H9 (cell line): ENCODE results near the gene TMEM135. TPM values are rescaled to one million over a fixed set of nuclear protein-coding genes. Genes with fewer than 3 reads are reported as not detected.

ENCODE experiments used
- DNase-seq: peaks from one replicate; pipeline ENCODE4 v3.0.0-alpha.2; 2017
- H2AFZ ChIP-seq: one replicate; pipeline ENCODE4 v1.6.1; 2013; ENCODE audit warnings: mild to moderate bottlenecking, low read length, control low read depth, moderate library complexity
- H2AK5ac ChIP-seq: 2 replicates; pipeline ENCODE4 v1.6.1; 2013; ENCODE audit warnings: low read length, control low read depth, mixed read lengths; ENCODE audit not compliant: insufficient read length
- H2BK120ac ChIP-seq: one replicate; pipeline ENCODE4 v1.6.1; 2013; ENCODE audit warnings: low read depth, mild to moderate bottlenecking, low read length, control low read depth, inconsistent platforms; ENCODE audit not compliant: poor library complexity, severe bottlenecking
- H2BK12ac ChIP-seq: 2 replicates; pipeline ENCODE4 v1.6.1; 2013; ENCODE audit warnings: low read length, control low read depth, mixed read lengths, low read depth; ENCODE audit not compliant: insufficient read length
- H2BK15ac ChIP-seq: 2 replicates; pipeline ENCODE4 v1.6.1; 2013; ENCODE audit warnings: low read depth, low read length, control low read depth
- H2BK20ac ChIP-seq: one replicate; pipeline ENCODE4 v1.6.1; 2013; ENCODE audit warnings: low read depth, mild to moderate bottlenecking, low read length, control low read depth, inconsistent platforms; ENCODE audit not compliant: poor library complexity, severe bottlenecking
- H2BK5ac ChIP-seq: 2 replicates; pipeline ENCODE4 v1.6.1; 2013; ENCODE audit warnings: low read length, control low read depth, mixed read lengths; ENCODE audit not compliant: insufficient read length
- H3K14ac ChIP-seq: 2 replicates; pipeline ENCODE4 v1.6.1; 2013; ENCODE audit warnings: low read length, control low read depth; ENCODE audit not compliant: insufficient read depth
- H3K18ac ChIP-seq: 2 replicates; pipeline ENCODE4 v1.6.1; 2013; ENCODE audit warnings: low read depth, mild to moderate bottlenecking, mixed read lengths, low read length, control low read depth; ENCODE audit not compliant: insufficient read length
- H3K23ac ChIP-seq: 2 replicates; pipeline ENCODE4 v1.6.1; 2013; ENCODE audit warnings: low read length, control low read depth, mixed read lengths, low read depth; ENCODE audit not compliant: insufficient read length
- H3K23me2 ChIP-seq: 2 replicates; pipeline ENCODE4 v1.6.1; 2013; ENCODE audit warnings: low read depth, mild to moderate bottlenecking, mixed read lengths, low read length, control low read depth; ENCODE audit not compliant: insufficient read length, poor library complexity, severe bottlenecking
- H3K27ac ChIP-seq: 2 replicates; pipeline ENCODE4 v1.5.1; 2013; ENCODE audit warnings: low read length, control low read depth, mixed read lengths, low read depth; ENCODE audit not compliant: insufficient read length
- H3K27me3 ChIP-seq: 2 replicates; pipeline ENCODE4 v1.6.1; 2013; ENCODE audit warnings: low read length, control low read depth, inconsistent platforms; ENCODE audit not compliant: insufficient read depth
- H3K4ac ChIP-seq: 2 replicates; pipeline ENCODE4 v1.6.1; 2013; ENCODE audit warnings: low read depth, mild to moderate bottlenecking, control low read depth, inconsistent platforms, low read length, moderate library complexity
- H3K4me1 ChIP-seq: 2 replicates; pipeline ENCODE4 v1.6.1; 2013; ENCODE audit warnings: low read length, control low read depth, inconsistent platforms; ENCODE audit not compliant: insufficient read depth
- H3K4me2 ChIP-seq: 2 replicates; pipeline ENCODE4 v1.6.1; 2013; ENCODE audit warnings: low read length, control low read depth, mixed read lengths; ENCODE audit not compliant: insufficient read length, insufficient read depth
- H3K56ac ChIP-seq: 2 replicates; pipeline ENCODE4 v1.6.1; 2013; ENCODE audit warnings: low read depth, mild to moderate bottlenecking, mixed read lengths, low read length, control low read depth; ENCODE audit not compliant: insufficient read length
- H3K79me1 ChIP-seq: 2 replicates; pipeline ENCODE4 v1.6.1; 2013; ENCODE audit warnings: low read depth, mild to moderate bottlenecking, moderate library complexity, low read length, control low read depth, inconsistent platforms; ENCODE audit not compliant: insufficient read depth, poor library complexity, severe bottlenecking
- H3K79me2 ChIP-seq: 2 replicates; pipeline ENCODE4 v1.6.1; 2013; ENCODE audit warnings: low read length, control low read depth, inconsistent platforms; ENCODE audit not compliant: insufficient read depth
- H3K9ac ChIP-seq: 2 replicates; pipeline ENCODE4 v1.6.1; 2013; ENCODE audit warnings: low read length, control low read depth, mixed read lengths; ENCODE audit not compliant: insufficient read length; ENCODE audit errors: extremely low read depth
- H3K9me3 ChIP-seq: one replicate; pipeline ENCODE4 v1.6.1; 2013; ENCODE audit warnings: low read depth, low read length, inconsistent platforms; ENCODE audit not compliant: control insufficient read depth
- H3T11ph ChIP-seq: one replicate; pipeline ENCODE4 v1.6.1; 2013; ENCODE audit warnings: mild to moderate bottlenecking, low read length, control low read depth, inconsistent platforms
- H4K20me1 ChIP-seq: one replicate; pipeline ENCODE4 v1.6.1; 2013; ENCODE audit not compliant: control insufficient read depth, insufficient read length, insufficient read depth
- H4K5ac ChIP-seq: 2 replicates; pipeline ENCODE4 v1.6.1; 2013; ENCODE audit warnings: low read depth, mild to moderate bottlenecking, mixed read lengths, low read length, control low read depth; ENCODE audit not compliant: insufficient read length
- H4K8ac ChIP-seq: replicated peaks from 2 replicates; pipeline ENCODE4 v1.6.1; 2013; ENCODE audit warnings: low read length, control low read depth, mixed read lengths, low read depth; ENCODE audit not compliant: insufficient read length
- H4K91ac ChIP-seq: 2 replicates; pipeline ENCODE4 v1.6.1; 2013; ENCODE audit warnings: low read depth, mild to moderate bottlenecking, moderate library complexity, mixed read lengths, low read length, control low read depth; ENCODE audit not compliant: insufficient read length
- H3K27ac Mint-ChIP-seq, 3 experiments: 2 replicates in 2 of 3; 3 replicates in 1 of 3; pipeline ENCODE4 v1.8.0; 2020 to 2021; ENCODE audit warnings: mixed read lengths in 3 of 3, mild to moderate bottlenecking in 1 of 3, moderate library complexity in 1 of 3
- H3K27me3 Mint-ChIP-seq: 2 replicates; pipeline ENCODE4 v1.8.0; 2021; ENCODE audit warnings: low read depth, mild to moderate bottlenecking, moderate library complexity, mixed read lengths
- H3K36me3 Mint-ChIP-seq, 3 experiments: 2 replicates in 2 of 3; 3 replicates in 1 of 3; pipeline ENCODE4 v1.8.0; 2020 to 2021; ENCODE audit warnings: low read depth in 3 of 3, mixed read lengths in 3 of 3; ENCODE audit not compliant: insufficient read depth in 1 of 3
- H3K4me1 Mint-ChIP-seq, 2 experiments: 2 replicates each; pipeline ENCODE4 v1.8.0; 2020; ENCODE audit warnings: mixed read lengths in 2 of 2
- H3K4me3 Mint-ChIP-seq, 2 experiments: 2 replicates in 1 of 2; 3 replicates in 1 of 2; pipeline ENCODE4 v1.8.0; 2020 to 2021; ENCODE audit warnings: mild to moderate bottlenecking in 2 of 2, mixed read lengths in 2 of 2, moderate library complexity in 1 of 2
- H3K9me3 Mint-ChIP-seq, 2 experiments: 2 replicates in 1 of 2; 3 replicates in 1 of 2; pipeline ENCODE4 v1.8.0; 2020; ENCODE audit warnings: mild to moderate bottlenecking in 2 of 2, mixed read lengths in 2 of 2, moderate library complexity in 1 of 2
- WGBS: extraction: QIAGEN DNeasy Blood & Tissue Kit; methylation state at CpG from one replicate; pipeline ENCODE4 v1.1.7; 2013; ENCODE audit warnings: missing lambda C conversion rate, low lambda C conversion rate, mixed read lengths; ENCODE audit not compliant: insufficient read length; ENCODE audit errors: extremely low coverage; 5-methylcytosine and 5-hydroxymethylcytosine counted together
- total RNA-seq: library from RNA; stranded (reverse); gene quantifications from 2 replicates; pipeline ENCODE4 v1.2.1, GENCODE V29; 2021
- TF ChIP-seq, protein P1 (sequence below): fragments of 200-600 bp; sonication (generic); conservative IDR thresholded peaks from 3 replicates; pipeline ENCODE4 v1.8.0; 2021; ENCODE audit warnings: antibody characterized with exemption, mild to moderate bottlenecking

Gene TMEM135
- total RNA-seq, 1 experiment from 2014 or later: 25.2 TPM

- H3K79me2 ChIP-seq: no peaks in the 10 kb centered on the region
- whole genome bisulfite sequencing: no CpG with 5 or more reads among the region's 2 CpGs
- H3K23me2 ChIP-seq: no peaks in the 10 kb centered on the region
- no peak overlapping the region for H3K14ac ChIP-seq
- no peak overlapping the region for H4K5ac ChIP-seq
- H3K9me3 ChIP-seq: no peaks in the 10 kb centered on the region
- no peaks in the 10 kb centered on the region for H3K27me3 ChIP-seq
- no peak overlapping the region for H2BK5ac ChIP-seq
- H3K4me1 Mint-ChIP-seq: peaks cover 8% of the 10 kb centered on the region in 2 experiments; a peak in 3 of 4 replicates
- H2AK5ac ChIP-seq: no peak overlapping the region
- H4K8ac ChIP-seq: no peak overlapping the region
- no peak overlapping the region for H3T11ph ChIP-seq
- H3K4me1 ChIP-seq: no peaks in the 10 kb centered on the region; the same call in 1 of the 2 replicates
- H3K56ac ChIP-seq: no peak overlapping the region
- no peak overlapping the region for H3K27ac Mint-ChIP-seq
- peaks cover 7 to 17% (median 12%) of the 10 kb centered on the region in 3 experiments; a peak in 6 of 7 replicates for H3K36me3 Mint-ChIP-seq
- no peak overlapping the region for H3K27ac ChIP-seq
- H2BK12ac ChIP-seq: no peak overlapping the region
- H3K23ac ChIP-seq: no peak overlapping the region
- H2BK20ac ChIP-seq: no peak overlapping the region
- H3K9me3 Mint-ChIP-seq: peaks cover 11% of the 10 kb centered on the region in 2 experiments; a peak in 4 of 5 replicates
- no peak for DNase-seq
- no peak overlapping the region for H3K4ac ChIP-seq
- H2BK120ac ChIP-seq: no peak overlapping the region
- no peak overlapping the region for H2BK15ac ChIP-seq
- TF ChIP-seq, protein P1, sequence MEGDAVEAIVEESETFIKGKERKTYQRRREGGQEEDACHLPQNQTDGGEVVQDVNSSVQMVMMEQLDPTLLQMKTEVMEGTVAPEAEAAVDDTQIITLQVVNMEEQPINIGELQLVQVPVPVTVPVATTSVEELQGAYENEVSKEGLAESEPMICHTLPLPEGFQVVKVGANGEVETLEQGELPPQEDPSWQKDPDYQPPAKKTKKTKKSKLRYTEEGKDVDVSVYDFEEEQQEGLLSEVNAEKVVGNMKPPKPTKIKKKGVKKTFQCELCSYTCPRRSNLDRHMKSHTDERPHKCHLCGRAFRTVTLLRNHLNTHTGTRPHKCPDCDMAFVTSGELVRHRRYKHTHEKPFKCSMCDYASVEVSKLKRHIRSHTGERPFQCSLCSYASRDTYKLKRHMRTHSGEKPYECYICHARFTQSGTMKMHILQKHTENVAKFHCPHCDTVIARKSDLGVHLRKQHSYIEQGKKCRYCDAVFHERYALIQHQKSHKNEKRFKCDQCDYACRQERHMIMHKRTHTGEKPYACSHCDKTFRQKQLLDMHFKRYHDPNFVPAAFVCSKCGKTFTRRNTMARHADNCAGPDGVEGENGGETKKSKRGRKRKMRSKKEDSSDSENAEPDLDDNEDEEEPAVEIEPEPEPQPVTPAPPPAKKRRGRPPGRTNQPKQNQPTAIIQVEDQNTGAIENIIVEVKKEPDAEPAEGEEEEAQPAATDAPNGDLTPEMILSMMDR: no peak
- no peaks in the 10 kb centered on the region for H4K20me1 ChIP-seq
- no peak overlapping the region for H3K4me3 Mint-ChIP-seq
- no peak overlapping the region for H3K18ac ChIP-seq
- no peaks in the 10 kb centered on the region for H3K27me3 Mint-ChIP-seq
- H4K91ac ChIP-seq: no peak overlapping the region
- H2AFZ ChIP-seq: no peak overlapping the region
- peaks cover 5% of the 10 kb centered on the region for H3K79me1 ChIP-seq
- no peak overlapping the region for H3K4me2 ChIP-seq
- no peak overlapping the region for H3K9ac ChIP-seq
These were observed 103.6 kb downstream of the TMEM135 start for GRCh38 chr11:87141322-87141721.
